IMR-90 (cell line): ENCODE results near the gene EIF4E1B.

Experiments
- CEBPB ChIP-seq: IDR thresholded peaks from 2 replicates; pipeline ENCODE4 v1.6.1; 2012; ENCODE audit warnings: low read depth, low read length, improper control_type of control experiment
- CHD1 ChIP-seq: IDR thresholded peaks from 2 replicates; pipeline ENCODE4 v1.6.1; 2012; ENCODE audit warnings: low read depth, low read length, improper control_type of control experiment
- FOS ChIP-seq: fragments of 150-350 bp; IDR thresholded peaks from 2 replicates; pipeline ENCODE4 v1.6.1; 2016; ENCODE audit warnings: low read depth, low read length
- NFE2L2 ChIP-seq: fragments of 150-350 bp; IDR thresholded peaks from 2 replicates; pipeline ENCODE4 v1.6.1; 2016; ENCODE audit warnings: low read depth, mild to moderate bottlenecking, low read length
- POLR2A ChIP-seq: IDR thresholded peaks from 2 replicates; pipeline ENCODE4 v1.6.1; 2012; ENCODE audit warnings: mild to moderate bottlenecking, low read depth, low read length
- RAD21 ChIP-seq: IDR thresholded peaks from 2 replicates; pipeline ENCODE4 v1.6.1; 2012; ENCODE audit warnings: low read length, improper control_type of control experiment
- RCOR1 ChIP-seq: IDR thresholded peaks from 2 replicates; pipeline ENCODE4 v1.6.1; 2012; ENCODE audit warnings: mild to moderate bottlenecking, low read length, improper control_type of control experiment; ENCODE audit not compliant: insufficient replicate concordance
- RFX5 ChIP-seq: IDR thresholded peaks from 2 replicates; pipeline ENCODE4 v1.8.0; 2012; ENCODE audit warnings: low read depth, mild to moderate bottlenecking, low read length, moderate library complexity
- SMC3 ChIP-seq: fragments of 150-350 bp; IDR thresholded peaks from 2 replicates; pipeline ENCODE4 v1.6.1; 2016; ENCODE audit warnings: low read depth, mild to moderate bottlenecking, antibody characterized with exemption, low read length, moderate library complexity
- TF ChIP-seq, protein P1 (sequence below): conservative IDR thresholded peaks from 2 replicates; pipeline ENCODE4 v1.5.1; 2012; ENCODE audit warnings: mild to moderate bottlenecking, low read depth, low read length, improper control_type of control experiment
- TF ChIP-seq, protein P2 (sequence below): fragments of 150-350 bp; IDR thresholded peaks from 2 replicates; pipeline ENCODE4 v1.6.1; 2017; ENCODE audit warnings: mild to moderate bottlenecking, antibody characterized with exemption, low read length, low read depth
- TF ChIP-seq, protein P3 (sequence below): fragments of 150-350 bp; IDR thresholded peaks from 2 replicates; pipeline ENCODE4 v1.6.1; 2016; ENCODE audit warnings: low read depth, mild to moderate bottlenecking, low read length, moderate library complexity, borderline replicate concordance

DNA sequence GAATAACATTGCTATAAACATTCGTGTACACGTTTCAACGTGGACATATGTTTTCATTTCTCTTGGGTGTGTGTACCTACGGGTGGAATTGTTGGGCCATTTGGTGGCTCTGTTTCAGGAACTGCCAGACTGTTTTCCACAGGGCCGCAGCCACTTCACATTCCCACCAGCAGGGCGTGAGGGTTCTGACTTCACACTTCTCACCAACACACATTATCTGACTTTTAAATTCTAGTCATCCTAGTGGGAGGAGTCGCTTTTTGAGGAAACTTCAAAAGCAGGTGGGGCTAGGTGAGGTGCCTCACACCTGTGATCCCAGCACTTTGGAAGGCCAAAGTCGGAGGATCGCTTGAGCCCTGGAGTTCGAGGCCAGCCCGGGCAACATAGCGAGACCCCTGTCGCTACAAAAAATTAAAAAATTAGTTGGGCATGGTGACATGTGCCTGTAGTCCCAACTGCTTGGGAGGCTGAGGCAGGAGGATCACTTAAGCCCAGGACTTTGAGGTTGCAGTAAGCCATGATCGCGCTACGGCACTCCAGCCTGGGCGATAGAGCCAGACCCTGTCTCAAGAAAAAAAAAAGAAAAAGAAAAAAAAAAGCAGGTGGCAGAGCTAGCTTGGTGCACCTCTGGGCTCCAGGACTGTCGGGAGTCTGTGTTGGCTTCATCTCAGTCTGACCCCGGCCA lies 45.3 kb downstream of the EIF4E1B start:
- TF ChIP-seq, protein P1, sequence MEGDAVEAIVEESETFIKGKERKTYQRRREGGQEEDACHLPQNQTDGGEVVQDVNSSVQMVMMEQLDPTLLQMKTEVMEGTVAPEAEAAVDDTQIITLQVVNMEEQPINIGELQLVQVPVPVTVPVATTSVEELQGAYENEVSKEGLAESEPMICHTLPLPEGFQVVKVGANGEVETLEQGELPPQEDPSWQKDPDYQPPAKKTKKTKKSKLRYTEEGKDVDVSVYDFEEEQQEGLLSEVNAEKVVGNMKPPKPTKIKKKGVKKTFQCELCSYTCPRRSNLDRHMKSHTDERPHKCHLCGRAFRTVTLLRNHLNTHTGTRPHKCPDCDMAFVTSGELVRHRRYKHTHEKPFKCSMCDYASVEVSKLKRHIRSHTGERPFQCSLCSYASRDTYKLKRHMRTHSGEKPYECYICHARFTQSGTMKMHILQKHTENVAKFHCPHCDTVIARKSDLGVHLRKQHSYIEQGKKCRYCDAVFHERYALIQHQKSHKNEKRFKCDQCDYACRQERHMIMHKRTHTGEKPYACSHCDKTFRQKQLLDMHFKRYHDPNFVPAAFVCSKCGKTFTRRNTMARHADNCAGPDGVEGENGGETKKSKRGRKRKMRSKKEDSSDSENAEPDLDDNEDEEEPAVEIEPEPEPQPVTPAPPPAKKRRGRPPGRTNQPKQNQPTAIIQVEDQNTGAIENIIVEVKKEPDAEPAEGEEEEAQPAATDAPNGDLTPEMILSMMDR, result peak; percentile 39
- TF ChIP-seq POLR2A (no peak), RAD21 (no peak), CEBPB (no peak), RFX5 (no peak), FOS (no peak), NFE2L2 (no peak), SMC3 (no peak), CHD1 (no peak), RCOR1 (no peak)
- TF ChIP-seq, protein P2, sequence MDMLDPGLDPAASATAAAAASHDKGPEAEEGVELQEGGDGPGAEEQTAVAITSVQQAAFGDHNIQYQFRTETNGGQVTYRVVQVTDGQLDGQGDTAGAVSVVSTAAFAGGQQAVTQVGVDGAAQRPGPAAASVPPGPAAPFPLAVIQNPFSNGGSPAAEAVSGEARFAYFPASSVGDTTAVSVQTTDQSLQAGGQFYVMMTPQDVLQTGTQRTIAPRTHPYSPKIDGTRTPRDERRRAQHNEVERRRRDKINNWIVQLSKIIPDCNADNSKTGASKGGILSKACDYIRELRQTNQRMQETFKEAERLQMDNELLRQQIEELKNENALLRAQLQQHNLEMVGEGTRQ, result no peak
- TF ChIP-seq, protein P3, sequence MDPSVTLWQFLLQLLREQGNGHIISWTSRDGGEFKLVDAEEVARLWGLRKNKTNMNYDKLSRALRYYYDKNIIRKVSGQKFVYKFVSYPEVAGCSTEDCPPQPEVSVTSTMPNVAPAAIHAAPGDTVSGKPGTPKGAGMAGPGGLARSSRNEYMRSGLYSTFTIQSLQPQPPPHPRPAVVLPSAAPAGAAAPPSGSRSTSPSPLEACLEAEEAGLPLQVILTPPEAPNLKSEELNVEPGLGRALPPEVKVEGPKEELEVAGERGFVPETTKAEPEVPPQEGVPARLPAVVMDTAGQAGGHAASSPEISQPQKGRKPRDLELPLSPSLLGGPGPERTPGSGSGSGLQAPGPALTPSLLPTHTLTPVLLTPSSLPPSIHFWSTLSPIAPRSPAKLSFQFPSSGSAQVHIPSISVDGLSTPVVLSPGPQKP, result no peak
